AG04450 (cell line): ENCODE measurements around the gene GJD2. TPM values are rescaled to one million over a fixed set of nuclear protein-coding genes. Genes with fewer than 3 reads are reported as not detected.

Experiments used
- CTCF ChIA-PET: fragments of 300-600, 350-600 bp; formaldehyde crosslinking; extraction: SDS; loops from one replicate; lab custom pipeline; 2022; ENCODE audit warnings: antibody characterized with exemption, inconsistent platforms; lab: Charles Lee
- POLR2A ChIA-PET: fragments of 350-600 bp; formaldehyde crosslinking; extraction: SDS; loops from one replicate; lab custom pipeline; 2021; ENCODE audit warnings: antibody characterized with exemption, inconsistent platforms; lab: Yijun Ruan, JAX
- DNase-seq: peaks from one replicate; pipeline ENCODE4 v3.0.0-alpha.2; 2011; ENCODE audit warnings: low read depth, low spot score
- H3K27ac ChIP-seq: one replicate; pipeline ENCODE4 v1.5.1; 2012; ENCODE audit warnings: low read depth, low read length, control low read depth
- H3K27me3 ChIP-seq: one replicate; pipeline ENCODE4 v1.6.0; 2012; ENCODE audit warnings: low read length; ENCODE audit not compliant: control insufficient read depth, insufficient read depth
- H3K4me3 ChIP-seq: 2 replicates; pipeline ENCODE4 v1.5.1; 2011; ENCODE audit warnings: mild to moderate bottlenecking, low read depth, low read length, control low read depth
- H3K9me3 ChIP-seq: 2 replicates; pipeline ENCODE4 v1.5.1; 2012; ENCODE audit warnings: low read length; ENCODE audit not compliant: control insufficient read depth, insufficient read depth
- polyA plus RNA-seq: library from polyadenylated mRNA; depleted of rRNA; stranded (reverse); fragments of >200 nt; gene quantifications from 2 replicates; pipeline ENCODE4 v1.2.3, GENCODE V29; 2011
- TF ChIP-seq, protein P1 (sequence below): IDR thresholded peaks from 2 replicates; pipeline ENCODE4 v1.5.1; 2011; ENCODE audit warnings: low read depth, low read length, control low read depth, inconsistent platforms

GJD2 gene
- polyA plus RNA-seq, 1 experiment: not detected

DNA sequence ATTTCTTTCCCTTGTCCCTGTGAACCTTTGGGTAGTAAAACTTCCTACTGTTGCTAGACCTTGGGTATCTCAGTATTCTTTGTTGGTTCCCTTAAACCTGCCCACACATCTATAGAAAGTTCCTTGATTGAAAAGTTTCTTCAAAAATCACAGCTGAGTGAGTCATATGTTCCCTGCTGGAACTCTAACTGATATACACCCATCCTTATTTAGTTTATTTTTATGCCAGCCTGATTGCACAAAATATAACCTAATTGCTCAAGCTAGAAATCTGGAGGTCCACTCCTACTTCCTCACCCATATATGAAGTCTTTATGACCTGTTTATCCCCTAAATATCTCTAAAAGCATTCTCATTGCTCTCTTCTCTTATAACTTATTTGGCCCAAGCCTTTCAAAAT lies 13.7 kb upstream of the GJD2 start:
- CTCF ChIA-PET: no interaction called here
- POLR2A ChIA-PET: no interaction called here
- DNase-seq: no peak
- peaks cover 23% of the 10 kb centered on the region for H3K27me3 ChIP-seq
- H3K27ac ChIP-seq: no peak overlapping the region
- no peaks in the 10 kb centered on the region for H3K9me3 ChIP-seq
- TF ChIP-seq, protein P1, sequence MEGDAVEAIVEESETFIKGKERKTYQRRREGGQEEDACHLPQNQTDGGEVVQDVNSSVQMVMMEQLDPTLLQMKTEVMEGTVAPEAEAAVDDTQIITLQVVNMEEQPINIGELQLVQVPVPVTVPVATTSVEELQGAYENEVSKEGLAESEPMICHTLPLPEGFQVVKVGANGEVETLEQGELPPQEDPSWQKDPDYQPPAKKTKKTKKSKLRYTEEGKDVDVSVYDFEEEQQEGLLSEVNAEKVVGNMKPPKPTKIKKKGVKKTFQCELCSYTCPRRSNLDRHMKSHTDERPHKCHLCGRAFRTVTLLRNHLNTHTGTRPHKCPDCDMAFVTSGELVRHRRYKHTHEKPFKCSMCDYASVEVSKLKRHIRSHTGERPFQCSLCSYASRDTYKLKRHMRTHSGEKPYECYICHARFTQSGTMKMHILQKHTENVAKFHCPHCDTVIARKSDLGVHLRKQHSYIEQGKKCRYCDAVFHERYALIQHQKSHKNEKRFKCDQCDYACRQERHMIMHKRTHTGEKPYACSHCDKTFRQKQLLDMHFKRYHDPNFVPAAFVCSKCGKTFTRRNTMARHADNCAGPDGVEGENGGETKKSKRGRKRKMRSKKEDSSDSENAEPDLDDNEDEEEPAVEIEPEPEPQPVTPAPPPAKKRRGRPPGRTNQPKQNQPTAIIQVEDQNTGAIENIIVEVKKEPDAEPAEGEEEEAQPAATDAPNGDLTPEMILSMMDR: no peak
- no peak overlapping the region for H3K4me3 ChIP-seq

DNA sequence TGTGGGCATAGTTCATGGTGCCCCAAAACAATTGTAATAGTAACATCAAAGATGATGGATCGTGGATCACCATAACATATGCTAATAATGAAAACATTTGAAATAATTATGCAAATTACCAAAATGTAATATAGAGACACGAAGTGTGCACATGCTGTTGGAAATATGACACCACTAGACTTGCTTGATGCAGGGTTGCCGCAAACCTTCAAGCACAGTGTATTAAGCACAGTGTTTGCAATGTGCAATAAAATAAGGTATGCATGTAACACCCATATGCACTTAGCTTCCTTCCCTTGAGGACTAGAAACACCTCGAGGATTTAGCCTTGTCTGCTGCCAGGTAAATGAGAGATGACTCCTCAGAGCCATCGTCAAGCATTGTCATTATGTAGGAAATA lies 10.9 kb upstream of the GJD2 start:
- ChIA-PET CTCF (no interaction called here), POLR2A (no interaction called here)
- no peaks in the 10 kb centered on the region for H3K9me3 ChIP-seq
- TF ChIP-seq, protein P1: no peak
- H3K4me3 ChIP-seq: no peak overlapping the region
- DNase-seq: no peak
- H3K27ac ChIP-seq: no peak overlapping the region
- H3K27me3 ChIP-seq: peaks cover 19% of the 10 kb centered on the region

DNA sequence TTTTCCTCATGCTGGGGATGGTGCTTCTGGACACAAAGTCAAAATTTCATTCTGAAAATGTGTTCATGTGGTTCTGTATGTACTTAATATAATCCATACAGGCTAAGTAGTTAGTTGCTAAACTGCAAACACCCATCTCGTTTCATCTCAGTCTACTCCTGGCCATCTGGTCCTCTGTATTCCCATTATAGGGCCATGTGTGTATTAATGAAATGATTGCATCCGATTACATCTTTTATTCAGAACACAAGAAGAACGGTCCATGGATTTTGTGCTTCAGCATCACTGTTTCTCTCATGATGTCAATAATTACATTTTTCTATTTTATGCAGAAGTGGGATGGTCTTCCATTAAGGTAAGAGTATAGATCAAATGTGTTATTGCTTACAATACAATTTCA lies 6.1 kb upstream of the GJD2 start:
- ChIA-PET POLR2A (no interaction called here), CTCF (no interaction called here)
- no peak for DNase-seq
- H3K27ac ChIP-seq: no peak overlapping the region
- peaks cover 36% of the 10 kb centered on the region for H3K27me3 ChIP-seq
- H3K4me3 ChIP-seq: no peak overlapping the region
- TF ChIP-seq, protein P1: no peak
- H3K9me3 ChIP-seq: no peaks in the 10 kb centered on the region

DNA sequence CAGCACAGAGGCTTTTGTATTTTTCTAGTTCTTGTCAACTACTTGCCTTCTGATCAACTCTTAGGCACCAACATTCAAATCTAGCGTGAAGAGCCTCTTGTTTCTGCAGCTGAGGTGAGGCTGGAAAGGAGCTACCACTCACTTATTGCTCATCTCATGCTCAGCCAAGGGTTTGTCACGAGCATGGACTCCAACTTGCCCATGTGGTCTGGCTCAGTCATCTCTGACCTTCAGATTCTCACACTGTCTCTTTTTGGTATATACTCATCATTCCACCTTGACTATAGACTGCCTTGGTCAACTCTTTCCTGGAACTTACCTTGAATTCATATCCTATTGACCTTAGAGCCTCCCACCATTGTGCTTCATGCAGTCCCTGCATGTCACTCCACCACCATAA lies 5.2 kb upstream of the GJD2 start:
- ChIA-PET POLR2A (no interaction called here), CTCF (no interaction called here)
- H3K27ac ChIP-seq: no peak overlapping the region
- no peak for DNase-seq
- TF ChIP-seq, protein P1: no peak
- no peak overlapping the region for H3K4me3 ChIP-seq
- H3K27me3 ChIP-seq: peaks cover 45% of the 10 kb centered on the region
- H3K9me3 ChIP-seq: no peaks in the 10 kb centered on the region

DNA sequence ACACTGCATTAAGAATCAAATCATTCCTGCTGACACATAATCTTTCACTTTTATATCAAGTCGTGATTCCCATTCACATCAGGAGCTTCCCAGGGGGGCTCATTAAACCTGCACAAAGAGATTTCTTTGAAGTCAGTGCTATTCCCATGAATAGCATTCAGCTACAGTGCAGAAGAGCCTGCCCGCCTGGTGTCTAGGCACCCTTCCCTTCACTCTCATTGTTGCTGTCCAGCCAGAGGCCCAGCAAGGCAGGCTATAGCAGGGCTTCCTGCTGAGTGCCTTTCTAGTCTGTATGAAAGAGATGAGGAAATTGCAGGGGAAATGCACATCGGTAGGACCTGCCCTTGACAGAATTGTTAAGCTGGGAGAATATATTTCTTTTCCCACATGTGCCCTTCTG lies 4.5 kb upstream of the GJD2 start:
- Histone ChIP-seq H3K27ac (no peak overlapping the region), H3K27me3 (peaks cover 49% of the 10 kb centered on the region), H3K9me3 (no peaks in the 10 kb centered on the region; the same call in 1 of the 2 replicates), H3K4me3 (no peak overlapping the region)
- DNase-seq: no peak
- CTCF ChIA-PET: no interaction called here
- TF ChIP-seq, protein P1: no peak
- POLR2A ChIA-PET: no interaction called here
